NCI-H345 treated with DMSO at 0.1 percent for 48 hours (cell line): ENCODE results near the gene LAMA4.
A peak's percentile ranks its signal among the peaks of the same experiment; 100 is the strongest.

Source experiments
- DNase-seq: peaks from one replicate; lab custom pipeline; 2025; ENCODE audit not compliant: unreplicated experiment; lab: John Stamatoyannopoulos, UW

LAMA4 gene

GRCh38 chr6:112241820-112242429 is 12.4 kb downstream of the LAMA4 start:
- DNase-seq = no peak

- no peak for DNase-seq
These were observed 16.8 kb downstream of the LAMA4 start for GRCh38 chr6:112237595-112237994.

- no peak for DNase-seq
These were observed 17.3 kb downstream of the LAMA4 start for GRCh38 chr6:112237066-112237465.

DNA sequence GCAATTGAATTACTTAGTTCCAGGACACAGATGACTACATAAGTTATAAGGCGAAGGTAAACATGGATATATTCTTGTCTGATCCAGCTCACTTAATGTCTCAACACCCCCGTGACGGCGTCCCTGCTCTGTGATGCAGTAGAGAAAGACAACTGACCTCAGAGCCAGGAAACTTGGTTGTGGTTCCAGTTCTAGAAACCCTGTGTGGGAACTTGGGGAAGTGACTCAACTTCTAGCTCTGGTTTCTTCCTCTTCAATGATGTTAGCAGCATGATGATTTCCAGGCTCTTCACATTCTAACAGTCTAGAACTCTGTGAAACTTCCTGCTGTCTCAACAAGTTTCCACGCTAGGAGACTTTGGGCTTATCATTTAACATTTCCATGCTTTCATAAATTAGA is 18.4 kb downstream of the LAMA4 start:
- DNase-seq = no peak

- DNase-seq = no peak
These were observed 19.8 kb downstream of the LAMA4 start for GRCh38 chr6:112234601-112235000.

- no peak for DNase-seq
These were observed 20.5 kb downstream of the LAMA4 start for GRCh38 chr6:112233847-112234246.

- DNase-seq = no peak
These were observed 21.5 kb downstream of the LAMA4 start for GRCh38 chr6:112232845-112233256.

DNA sequence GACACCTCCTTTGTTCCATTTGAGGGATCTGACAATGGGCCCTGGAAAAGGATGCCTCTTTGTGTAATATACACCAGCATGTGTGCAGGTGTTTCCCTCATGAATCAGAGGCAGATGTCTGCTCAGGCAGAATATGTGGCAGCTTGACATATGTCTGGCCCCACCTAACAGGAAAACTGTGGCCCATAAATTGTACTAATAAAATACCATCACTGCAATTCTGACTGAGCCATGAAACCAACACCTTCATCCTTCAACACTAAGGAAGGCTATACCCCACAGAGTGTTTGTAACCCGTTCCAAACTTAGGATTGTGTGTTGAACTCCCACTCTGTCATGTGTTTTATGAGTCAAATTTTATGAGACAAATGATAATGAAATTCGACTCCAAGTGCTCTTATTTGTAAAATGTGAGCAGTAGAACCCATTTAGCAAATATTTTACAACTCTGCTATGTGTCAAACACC is 22.7 kb downstream of the LAMA4 start:
- peak; percentile 76 for DNase-seq

GRCh38 chr6:112231164-112231563 is 23.2 kb downstream of the LAMA4 start:
- no peak for DNase-seq

DNA sequence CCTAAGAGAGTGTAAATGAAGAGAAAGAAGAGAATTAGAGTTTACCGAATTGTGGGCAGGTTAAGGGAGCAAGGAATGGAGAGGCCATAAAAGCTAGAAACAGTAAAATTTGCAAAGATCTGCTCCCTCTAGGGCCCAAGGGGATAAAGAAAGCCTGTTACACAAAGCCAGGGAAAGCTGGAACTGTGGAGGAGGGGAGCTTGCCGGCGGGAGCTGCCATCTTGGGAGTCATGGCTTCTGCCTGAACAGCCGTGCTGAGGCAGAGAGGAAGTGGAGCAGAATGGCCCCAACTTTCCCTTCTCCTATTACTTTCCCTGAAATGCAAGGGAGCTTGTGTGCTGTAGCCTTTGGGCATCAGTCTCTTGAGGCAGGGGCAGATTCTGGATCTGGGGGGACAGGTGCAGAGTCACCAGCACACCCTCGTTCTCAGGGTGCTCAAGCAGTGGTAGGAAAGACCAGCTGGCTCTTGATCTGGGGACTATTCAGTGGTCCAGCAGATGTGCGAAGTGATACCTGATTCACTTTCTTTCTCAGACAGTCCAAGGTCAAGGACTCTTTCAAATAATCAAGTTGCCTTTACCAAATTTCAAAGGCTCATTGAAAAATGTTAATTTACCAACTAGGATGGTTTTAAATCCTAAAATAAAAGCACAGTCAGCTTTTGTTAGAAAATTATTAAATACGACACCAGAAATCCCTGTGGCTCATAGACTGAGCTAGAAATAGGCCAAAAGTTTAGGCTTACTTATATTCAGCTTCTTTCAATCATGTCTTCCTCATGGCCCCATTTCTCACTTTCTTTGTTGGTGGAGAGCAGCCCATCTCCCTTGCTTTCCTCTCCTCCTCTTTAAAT is 25.7 kb downstream of the LAMA4 start:
- no peak for DNase-seq

DNA sequence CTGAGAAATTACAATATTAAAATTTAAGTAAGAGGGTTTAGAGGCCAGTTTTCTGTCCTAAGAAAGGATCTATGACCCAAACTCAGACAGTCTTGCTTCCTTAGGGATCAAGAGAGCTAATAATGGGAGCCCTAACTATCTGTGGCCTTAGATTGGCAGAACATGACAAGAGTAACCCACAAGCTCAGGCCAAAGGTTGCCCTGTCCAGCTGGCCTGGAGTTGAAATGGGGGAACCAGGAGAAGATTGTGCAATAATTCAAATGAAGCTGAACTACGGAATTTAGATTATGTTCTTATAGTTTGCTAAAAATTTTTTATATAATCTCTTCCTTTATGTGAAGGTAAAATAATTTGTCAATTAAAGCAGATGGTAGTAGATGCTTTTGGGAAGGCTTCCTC is 26.4 kb downstream of the LAMA4 start:
- no peak for DNase-seq

DNA sequence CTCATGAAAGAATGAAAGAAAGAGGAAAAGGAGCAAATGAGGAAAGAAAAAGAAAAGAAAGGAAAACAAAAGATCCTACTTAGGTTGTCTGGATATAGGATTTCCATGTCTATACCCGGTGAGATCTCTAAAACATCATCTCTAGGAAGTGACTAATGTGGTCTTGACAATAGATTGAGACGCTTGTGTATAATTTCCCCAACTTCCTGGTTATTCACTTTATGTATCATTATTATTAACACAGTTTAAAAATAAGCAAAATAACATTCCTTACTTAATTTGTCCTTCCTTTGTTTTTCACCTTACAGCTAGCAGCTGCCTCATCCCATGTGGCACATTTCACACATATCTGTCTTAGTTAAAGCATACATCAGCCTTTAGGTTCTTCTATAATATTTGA is 27.0 kb downstream of the LAMA4 start:
- DNase-seq = no peak

DNA sequence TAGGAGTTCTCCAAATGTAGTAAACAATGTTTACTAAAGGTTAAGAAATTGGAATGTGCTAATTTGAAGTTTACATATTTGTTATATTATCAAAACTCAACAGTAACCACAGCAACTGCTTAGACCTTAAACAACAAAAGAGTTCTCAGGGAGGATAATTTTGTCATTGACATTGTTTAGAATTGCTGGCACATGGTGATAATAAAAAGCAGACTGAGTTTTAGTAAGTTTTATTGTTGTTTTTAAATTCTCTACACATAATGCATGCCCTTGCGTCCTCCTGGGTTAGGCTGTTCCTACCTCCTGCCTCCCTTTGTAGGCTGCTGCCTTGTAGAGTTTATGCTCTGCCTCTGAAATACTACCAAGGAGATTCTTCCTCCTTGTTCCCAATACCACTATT is 28.7 kb downstream of the LAMA4 start:
- no peak for DNase-seq

GRCh38 chr6:112224088-112224487 is 30.3 kb downstream of the LAMA4 start:
- DNase-seq = no peak

DNA sequence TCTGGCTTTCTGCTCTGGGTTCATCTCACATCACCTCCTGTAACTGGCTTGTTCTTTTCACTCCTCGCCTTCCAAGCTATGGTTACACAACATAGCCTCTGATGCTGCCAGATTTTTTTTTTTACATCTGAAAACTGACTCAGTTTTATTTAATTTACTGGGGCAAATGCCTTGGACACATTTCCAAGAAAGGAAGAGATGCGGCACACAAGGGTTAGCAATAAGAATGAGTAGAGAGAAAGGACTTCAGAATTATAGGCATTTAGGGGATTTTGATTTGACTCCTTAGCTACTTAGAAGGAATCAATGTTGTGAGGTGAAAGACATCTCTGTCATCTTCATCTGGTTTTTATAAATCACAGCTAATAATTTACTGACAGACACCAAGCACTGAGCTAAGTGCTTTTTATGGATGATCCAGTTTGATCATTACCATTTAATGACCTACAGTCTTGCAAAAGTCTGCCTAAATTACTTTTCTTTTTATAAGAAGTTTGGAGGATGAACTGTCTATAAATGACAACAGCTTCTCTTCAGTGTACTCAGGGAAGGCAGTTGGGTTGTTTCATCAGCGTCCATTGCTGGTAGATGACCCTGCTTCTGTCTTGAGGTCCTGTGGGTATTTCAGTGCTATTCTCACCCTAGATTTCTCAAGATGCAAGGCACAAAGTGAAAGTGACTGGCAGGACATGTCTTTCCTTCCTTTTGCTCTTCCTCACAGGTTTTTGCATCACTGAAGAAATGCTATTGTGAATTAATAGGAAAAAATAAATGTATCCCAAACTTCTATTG is 31.1 kb downstream of the LAMA4 start:
- DNase-seq = no peak

DNA sequence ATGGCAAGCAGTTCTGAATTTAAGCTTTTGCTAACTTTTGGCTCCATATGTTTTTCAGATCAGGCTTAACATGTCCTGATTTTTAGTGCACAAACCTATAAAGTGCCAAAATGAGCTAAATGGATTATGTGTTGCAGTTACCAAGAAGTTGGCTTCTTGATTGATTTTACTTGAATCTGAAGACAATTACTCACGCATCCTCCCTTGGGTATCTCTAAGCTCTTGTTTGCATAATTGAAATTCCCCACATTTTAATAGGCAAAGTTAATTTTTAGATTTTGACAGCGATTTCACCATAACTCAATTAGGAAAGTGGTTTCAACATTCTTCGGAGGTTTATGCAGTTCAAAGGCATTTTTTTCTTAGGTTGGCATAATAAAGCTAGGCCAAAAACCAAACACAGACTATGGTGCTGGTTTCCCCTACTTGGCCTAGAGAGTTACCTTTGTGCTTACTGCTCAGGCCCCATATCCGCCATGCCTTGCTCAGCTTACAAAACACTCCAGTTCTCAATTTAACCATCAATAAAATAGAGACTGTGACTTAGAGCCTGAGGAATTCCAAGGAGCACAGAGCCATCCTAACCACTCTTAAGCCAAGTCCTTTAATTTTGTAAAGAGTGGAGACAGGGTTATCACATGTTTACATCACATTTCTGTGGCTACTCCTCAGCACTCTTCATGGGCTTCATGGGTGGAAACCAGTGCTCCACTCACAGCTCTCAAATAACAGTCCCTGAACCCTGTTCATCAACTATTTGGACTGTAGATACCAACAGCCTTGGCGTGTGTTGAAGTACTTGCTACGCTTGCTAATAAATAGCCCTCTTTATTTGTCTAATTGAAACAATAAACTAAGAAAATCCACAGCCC is 32.1 kb downstream of the LAMA4 start:
- no peak for DNase-seq

DNA sequence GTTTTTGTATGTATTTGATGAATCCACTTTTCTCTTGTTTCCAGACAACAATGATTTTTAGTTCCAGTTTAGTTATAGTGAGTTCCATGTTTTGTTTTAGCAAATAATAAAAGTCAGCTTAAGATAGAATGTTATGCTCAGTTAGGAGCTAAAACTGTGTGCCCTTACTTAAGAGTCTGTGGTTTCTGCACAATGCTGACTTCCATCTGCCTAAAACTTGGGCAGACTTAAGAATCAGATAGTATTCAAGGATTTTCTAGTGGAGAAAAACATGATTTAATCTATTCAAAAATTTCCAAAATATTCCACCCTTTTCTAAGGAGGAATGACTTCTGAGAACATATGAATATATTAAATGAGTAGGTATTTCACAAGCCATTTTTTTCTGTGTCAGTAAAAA is 32.8 kb downstream of the LAMA4 start:
- no peak for DNase-seq

- no peak for DNase-seq
These were observed 35.8 kb downstream of the LAMA4 start for GRCh38 chr6:112218563-112218962.

- no peak for DNase-seq
These were observed 37.5 kb downstream of the LAMA4 start for GRCh38 chr6:112216662-112217551.
